ENCODE results near the gene CAMSAP3. TPM values are rescaled to one million over a fixed set of nuclear protein-coding genes. Genes with fewer than 3 reads are reported as not detected.

CAMSAP3 gene
- total and polyA plus RNA-seq, 10 of the 15 experiments (the other 5 are each of a cell fraction or from before 2014, with no cell fraction given), result 0.03 to 6.3 (median 0.72) TPM

DNA sequence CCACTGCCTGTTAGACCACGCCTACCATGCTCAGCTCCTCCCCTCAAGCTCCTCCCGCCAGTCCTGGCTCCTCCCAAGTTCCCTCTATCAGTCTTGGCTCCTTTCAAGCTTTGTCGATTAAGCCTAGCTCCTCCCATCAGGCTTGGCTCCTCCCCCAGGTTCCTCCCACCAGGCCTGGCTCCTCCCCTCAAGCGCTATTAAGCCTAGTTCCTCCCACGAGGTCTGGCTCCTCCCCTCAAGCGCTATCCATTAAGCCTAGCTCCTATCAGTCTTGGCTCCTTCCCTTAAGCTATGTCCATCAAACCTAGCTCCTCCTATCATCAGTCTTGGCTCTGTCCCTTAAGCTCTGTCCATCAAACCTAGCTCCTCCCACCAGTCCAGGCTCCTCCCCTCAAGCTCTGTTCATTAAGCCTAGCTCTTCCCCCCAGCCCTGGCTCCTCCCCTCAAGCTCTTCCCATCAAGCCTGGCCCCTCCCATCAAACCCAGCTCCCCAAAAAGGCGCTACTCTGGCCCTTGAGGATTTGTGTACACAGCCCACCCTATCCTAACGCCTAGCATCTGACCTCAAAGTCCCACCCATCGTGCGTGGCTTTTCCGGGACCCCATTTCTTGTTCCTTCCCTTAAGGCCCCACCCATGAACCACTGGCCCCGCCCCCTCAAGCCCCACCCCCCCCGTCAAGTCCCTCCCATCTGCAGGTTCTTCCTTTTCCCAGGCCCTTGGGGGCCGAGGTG lies 10.0 kb downstream of the CAMSAP3 start:
- 50% methylated on average over 12 of the region's 14 CpGs for WGBS (ENCODE audit: insufficient coverage, insufficient replicate concordance, low lambda C conversion rate, missing lambda C conversion rate)
- no peak overlapping the region; the same call in 1 of the 2 replicates for H2AFZ ChIP-seq (ENCODE audit: control insufficient read depth, low read depth, low read length)
- H3K4me2 ChIP-seq (ENCODE audit: control insufficient read depth, insufficient read depth), result no peak overlapping the region
- in situ Hi-C loops (cut with MboI), result no loop called here
- H3K9ac ChIP-seq (ENCODE audit: control insufficient read depth, insufficient read depth, low read length), result no peak overlapping the region
- no peak overlapping the region for H3K4me3 ChIP-seq
- peak; percentile 9 for DNase-seq (ENCODE audit: low read depth, low spot score)
- no peak for TF ChIP-seq ATF7 (IDR thresholded peaks at IDR 0.05; ENCODE audit: low read depth)
- TF ChIP-seq, protein P1, sequence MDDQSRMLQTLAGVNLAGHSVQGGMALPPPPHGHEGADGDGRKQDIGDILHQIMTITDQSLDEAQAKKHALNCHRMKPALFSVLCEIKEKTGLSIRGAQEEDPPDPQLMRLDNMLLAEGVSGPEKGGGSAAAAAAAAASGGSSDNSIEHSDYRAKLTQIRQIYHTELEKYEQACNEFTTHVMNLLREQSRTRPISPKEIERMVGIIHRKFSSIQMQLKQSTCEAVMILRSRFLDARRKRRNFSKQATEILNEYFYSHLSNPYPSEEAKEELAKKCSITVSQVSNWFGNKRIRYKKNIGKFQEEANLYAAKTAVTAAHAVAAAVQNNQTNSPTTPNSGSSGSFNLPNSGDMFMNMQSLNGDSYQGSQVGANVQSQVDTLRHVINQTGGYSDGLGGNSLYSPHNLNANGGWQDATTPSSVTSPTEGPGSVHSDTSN (IDR thresholded peaks at IDR 0.05; ENCODE audit: insufficient replicate concordance, low read depth, low read length), result peak; percentile 82
- TF ChIP-seq, protein P2, sequence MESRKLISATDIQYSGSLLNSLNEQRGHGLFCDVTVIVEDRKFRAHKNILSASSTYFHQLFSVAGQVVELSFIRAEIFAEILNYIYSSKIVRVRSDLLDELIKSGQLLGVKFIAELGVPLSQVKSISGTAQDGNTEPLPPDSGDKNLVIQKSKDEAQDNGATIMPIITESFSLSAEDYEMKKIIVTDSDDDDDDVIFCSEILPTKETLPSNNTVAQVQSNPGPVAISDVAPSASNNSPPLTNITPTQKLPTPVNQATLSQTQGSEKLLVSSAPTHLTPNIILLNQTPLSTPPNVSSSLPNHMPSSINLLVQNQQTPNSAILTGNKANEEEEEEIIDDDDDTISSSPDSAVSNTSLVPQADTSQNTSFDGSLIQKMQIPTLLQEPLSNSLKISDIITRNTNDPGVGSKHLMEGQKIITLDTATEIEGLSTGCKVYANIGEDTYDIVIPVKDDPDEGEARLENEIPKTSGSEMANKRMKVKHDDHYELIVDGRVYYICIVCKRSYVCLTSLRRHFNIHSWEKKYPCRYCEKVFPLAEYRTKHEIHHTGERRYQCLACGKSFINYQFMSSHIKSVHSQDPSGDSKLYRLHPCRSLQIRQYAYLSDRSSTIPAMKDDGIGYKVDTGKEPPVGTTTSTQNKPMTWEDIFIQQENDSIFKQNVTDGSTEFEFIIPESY (IDR thresholded peaks at IDR 0.05), result peak; percentile 78; the same call in 1 of the 2 replicates
- TF ChIP-seq, protein P3, sequence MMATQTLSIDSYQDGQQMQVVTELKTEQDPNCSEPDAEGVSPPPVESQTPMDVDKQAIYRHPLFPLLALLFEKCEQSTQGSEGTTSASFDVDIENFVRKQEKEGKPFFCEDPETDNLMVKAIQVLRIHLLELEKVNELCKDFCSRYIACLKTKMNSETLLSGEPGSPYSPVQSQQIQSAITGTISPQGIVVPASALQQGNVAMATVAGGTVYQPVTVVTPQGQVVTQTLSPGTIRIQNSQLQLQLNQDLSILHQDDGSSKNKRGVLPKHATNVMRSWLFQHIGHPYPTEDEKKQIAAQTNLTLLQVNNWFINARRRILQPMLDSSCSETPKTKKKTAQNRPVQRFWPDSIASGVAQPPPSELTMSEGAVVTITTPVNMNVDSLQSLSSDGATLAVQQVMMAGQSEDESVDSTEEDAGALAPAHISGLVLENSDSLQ (IDR thresholded peaks at IDR 0.05), result peak; percentile 96
- peak; percentile 76 for FAIRE-seq
- no peaks in the 10 kb centered on the region for H3K9me3 ChIP-seq (replicated peaks; ENCODE audit: control insufficient read depth, insufficient read depth, low read length)
- SMC1A ChIA-PET (ENCODE audit: uncharacterized antibody, unreplicated experiment), result interaction anchor here (0.8 to 1.1 kb wide), 2 partner anchors 9 to 38 kb away, joined by 3 read pairs; no protein-coding TSS in a partner anchor
- no peaks in the 10 kb centered on the region for H3K27me3 ChIP-seq (replicated peaks in 1 of 2; ENCODE audit: control insufficient read depth in 2 of 2, insufficient read depth in 2 of 2, low read length in 1 of 2)
- no TSS peak for BruUV-seq (replicated peaks)
- CTCF ChIA-PET, result interaction anchor here (0.6 to 1.1 kb wide), 2 partner anchors 14 to 632 kb away, joined by 3 to 4 read pairs; no protein-coding TSS in a partner anchor
- no peaks in the 10 kb centered on the region for H3K36me3 ChIP-seq (ENCODE audit: control insufficient read depth in 2 of 2, insufficient read depth in 2 of 2, low read length in 1 of 2)
- POLR2A ChIA-PET, result interaction anchor here (0.5 to 1.3 kb wide), 3 partner anchors 9 to 468 kb away, joined by 3 to 4 read pairs (median 3); no protein-coding TSS in a partner anchor
- no peaks in the 10 kb centered on the region for H4K20me1 ChIP-seq (ENCODE audit: control insufficient read depth, insufficient read depth)
- ATAC-seq, result peak; percentile 77
- H3K27ac ChIP-seq (ENCODE audit: control insufficient read depth, insufficient read depth), result no peak overlapping the region
- intact Hi-C loops (cut with micrococcal nuclease; ENCODE audit: unreplicated experiment), result no loop called here
- H3K4me1 ChIP-seq (ENCODE audit: control insufficient read depth, insufficient read depth, low read length), result no peaks in the 10 kb centered on the region
- no peaks in the 10 kb centered on the region for H3K79me2 ChIP-seq (ENCODE audit: control insufficient read depth, insufficient read depth, low read length)
- RAD21 ChIA-PET (ENCODE audit: unreplicated experiment), result interaction anchor here (0.5 to 1.0 kb wide), 3 partner anchors 23 to 37 kb away, joined by 3 to 5 read pairs (median 4); partner anchors contain the start of gene PET100
